Ureter (tissue), 1 donor: ENCODE measurements around the gene LRWD1. TPM values are rescaled to one million over a fixed set of nuclear protein-coding genes. Genes with fewer than 3 reads are reported as not detected.

Experiments
- DNase-seq: peaks from one replicate; pipeline ENCODE4 v3.0.0-alpha.2; 2020; ENCODE audit warnings: low spot score
- total RNA-seq: library from RNA; stranded (reverse); gene quantifications from one replicate; pipeline ENCODE4 v1.2.4, GENCODE V29; 2023
- donor health status: DM: yes; HTN: yes; CAD: no.

Gene LRWD1
- 11.4 TPM for total RNA-seq

DNA sequence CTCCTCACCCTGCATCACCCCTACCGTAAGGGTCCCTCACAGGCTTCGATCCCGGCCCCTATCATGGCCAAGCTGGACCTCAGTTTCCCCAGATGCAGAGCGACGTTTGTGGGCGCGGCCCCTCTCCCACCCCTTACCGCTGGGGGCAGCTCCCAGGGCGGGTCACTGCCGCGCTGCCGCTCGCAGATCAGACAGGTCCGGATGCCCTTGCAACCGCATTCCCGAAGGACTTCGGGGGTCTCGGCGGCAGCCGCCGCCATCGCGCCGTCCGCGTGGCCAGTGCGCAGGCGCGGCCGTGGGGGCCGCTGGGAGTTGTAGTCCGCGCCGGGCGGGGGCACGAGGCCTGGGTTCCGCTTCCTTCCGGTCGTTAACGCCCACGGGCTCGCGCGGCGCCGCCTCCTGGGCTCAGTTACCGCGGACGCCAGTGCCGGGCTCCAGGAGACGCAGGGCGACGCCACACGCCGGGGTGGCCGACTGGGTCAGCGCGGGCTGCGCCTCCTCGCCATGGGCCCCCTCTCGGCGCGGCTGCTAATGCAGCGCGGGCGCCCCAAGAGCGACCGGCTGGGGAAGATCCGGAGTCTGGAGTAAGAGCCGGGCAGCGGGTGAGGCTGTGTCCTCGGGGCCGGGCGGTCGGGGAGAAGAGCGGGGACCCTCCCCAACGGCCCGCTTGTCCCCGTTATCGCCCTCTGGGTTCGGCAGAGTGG, at the start of gene LRWD1, which contains the start of gene ALKBH4:
Gene LRWD1, plus strand, starts transcription at position 408 of the 704 bp plus-strand sequence. Its CDS starts 97 bp downstream, at position 505.
Gene ALKBH4, minus strand, starts transcription at position 287 of the 704 bp plus-strand sequence. Its CDS starts 27 bp downstream, at position 260.
- peak; percentile 94 for DNase-seq

DNA sequence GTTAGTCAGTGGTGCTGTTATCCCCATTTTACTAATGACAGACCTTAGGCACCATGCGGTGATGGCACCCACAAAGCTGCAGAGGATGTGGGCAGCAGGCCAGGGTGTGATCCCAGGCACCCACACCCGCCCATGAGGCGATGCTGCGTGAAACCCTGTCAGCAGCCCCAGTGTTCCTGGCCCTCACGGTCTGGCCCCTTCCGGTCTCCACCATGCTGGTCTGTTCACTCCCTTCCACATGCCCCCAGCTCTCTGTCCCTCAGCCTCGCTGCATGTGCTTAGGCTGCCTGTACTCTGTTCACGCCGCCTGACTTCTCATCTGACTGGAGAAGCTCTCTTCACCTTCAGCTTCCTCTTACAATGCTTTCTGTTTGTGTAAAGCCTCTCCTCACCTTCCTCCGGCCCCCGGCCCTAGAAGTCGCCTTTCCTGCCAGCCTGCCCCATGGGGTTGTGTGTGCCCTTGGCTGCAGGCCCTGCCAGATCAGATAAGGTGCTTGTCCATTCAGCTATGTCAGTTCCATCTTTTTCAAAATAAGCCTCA, 49.0 kb upstream of the LRWD1 start:
- no peak for DNase-seq

DNA sequence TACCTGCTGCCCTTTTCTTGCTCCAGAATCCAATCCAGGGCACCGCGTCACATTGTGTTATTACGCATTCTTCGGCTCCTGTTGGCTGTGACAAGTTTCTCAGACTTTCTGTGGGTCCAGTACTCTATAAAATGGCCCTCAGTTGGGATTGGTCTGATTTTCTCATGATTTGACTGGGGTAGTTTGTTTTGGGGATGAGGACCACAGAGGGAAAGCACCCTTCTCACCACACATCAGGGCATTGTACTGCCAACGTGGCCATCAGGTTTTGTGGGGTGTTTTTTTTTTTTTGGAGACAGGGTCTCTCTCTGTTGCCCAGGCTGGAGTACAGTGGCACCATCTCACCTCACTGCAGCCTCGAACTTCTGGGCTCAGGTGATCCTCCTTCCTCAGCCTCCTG, 48.4 kb upstream of the LRWD1 start:
- DNase-seq = no peak

DNA sequence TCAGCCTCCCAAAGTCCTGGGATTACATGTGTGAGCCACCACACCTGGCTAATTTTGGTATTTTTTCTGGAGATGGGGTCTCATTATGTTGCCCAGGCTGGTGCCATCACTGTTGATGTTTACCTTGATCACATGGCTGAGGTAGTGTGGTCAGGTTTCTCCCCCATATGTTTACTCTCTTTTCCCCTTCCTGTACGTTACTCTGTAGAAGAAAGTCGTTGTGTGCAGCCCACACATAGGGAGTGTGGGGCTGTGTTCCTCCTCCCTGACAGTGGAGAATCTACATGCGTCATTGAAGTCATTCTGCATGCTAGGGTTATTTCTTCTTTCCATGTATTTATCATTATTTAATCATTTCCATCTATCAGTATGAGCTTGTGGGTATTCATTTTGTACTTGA, 47.7 kb upstream of the LRWD1 start:
- no peak for DNase-seq

DNA sequence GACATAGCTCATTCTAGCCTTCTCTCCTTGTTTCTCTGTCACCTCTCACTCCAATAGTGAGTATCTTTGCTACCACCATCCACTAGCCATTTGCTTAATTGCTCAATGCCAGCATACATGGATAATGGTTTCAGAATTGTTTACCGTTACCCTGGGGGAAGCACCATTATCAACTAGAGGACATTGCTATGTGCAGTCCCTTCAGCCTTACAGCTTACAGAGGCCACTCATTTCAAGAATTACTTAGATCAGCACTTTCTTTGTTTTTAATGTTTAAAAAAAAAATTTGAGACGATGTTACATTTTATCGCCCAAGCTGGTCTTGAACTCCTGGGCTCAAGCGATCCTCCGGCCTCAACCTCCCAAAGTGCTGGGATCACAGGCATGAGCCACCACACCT, 46.2 kb upstream of the LRWD1 start:
- DNase-seq = no peak

DNA sequence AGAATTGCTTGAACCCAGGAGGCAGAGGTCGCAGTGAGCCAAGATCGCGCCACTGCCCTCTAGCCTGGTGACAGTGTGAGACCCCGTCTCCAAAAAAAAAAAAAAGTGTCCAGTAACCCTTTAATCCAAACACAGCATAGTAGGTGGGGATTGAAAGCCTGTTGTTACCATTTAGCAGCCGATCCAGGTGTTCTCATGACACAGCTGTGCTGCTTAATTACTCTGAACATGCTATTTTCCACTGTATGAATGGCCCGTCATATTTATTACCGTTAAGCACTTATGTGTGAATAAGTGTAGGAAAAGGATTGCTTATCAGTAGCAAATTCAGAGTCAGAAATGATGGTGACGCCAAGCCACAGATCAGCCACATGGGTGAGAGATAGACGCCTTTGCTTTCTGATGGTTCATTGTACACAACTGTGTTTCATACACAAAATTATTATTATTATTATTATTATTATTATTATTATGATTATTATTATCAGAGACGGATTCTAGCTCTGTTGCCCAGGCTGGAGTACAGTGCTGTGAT, 43.0 kb upstream of the LRWD1 start:
- no peak for DNase-seq

DNA sequence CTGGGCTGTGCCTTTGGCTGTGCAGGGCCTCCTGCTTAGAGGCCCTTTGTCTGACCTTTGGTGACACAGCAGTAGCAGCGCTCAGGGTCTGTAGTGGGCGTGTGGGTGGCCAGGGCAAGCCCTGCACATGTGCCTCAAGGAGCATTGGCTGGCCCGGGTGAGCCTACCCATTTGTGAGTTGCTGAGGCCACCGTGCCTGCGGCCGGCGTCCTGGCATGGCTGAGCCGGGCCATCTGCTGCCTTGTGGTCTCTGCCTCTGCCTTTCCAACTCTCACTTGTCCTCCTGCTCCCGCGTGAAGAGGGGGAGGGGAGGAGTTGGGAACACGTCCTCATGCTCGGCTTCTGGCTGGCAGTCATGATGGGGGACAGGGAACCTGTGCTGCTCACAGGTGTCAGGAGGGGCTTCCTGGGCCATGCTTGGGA, 40.6 kb upstream of the LRWD1 start:
- no peak for DNase-seq

DNA sequence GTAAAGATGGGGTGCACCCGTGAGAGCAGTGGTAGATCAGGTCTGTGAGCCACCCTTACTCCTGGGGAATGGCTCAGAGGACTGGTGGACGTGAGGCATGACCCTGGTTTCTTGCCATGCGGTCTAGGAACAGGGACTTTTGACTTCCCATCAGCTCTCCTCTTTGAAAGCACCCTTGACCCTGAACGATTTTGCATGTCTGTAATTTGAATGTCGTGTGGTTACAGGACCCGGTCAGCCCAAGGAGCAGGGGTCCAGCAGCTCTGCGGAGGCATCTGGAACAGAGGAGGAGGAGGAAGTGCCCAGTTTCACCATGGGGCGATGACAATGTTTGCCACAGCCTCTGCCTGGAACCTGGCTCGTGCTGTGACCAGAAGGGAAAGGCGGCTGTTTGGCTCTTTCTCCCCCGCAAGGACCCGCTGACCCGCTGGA, 40.0 kb upstream of the LRWD1 start:
- no peak for DNase-seq

DNA sequence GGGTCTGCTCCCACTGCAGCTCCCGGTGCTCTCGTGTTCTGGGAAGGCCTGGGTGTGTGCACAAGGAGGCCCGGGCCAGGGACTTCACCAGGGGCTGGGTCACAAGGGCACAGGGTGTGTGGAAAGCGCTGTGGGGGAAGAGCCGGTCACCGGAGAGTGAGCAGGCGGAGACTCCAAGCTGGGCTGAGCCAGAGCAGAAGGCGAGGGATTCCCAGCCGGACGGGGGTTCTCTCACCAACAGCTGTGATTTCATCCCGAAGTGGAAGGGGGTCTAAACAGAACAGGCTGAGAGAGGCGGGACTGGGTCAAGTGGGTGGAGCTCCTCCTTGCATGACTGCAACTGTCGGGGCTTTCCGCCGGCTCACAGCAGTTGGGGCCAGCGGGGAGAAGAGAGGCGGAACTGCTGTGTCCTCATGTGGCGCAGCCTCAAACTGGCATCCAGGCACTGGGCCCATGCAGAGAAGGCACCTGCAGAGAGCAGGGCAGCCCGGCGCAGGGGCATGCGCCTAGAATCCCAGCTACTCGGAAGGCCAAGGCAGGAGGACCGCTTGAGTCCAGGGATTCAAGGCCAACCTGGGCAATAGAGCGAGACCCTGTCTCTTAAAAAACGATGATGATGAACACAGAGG, 39.0 kb upstream of the LRWD1 start:
- DNase-seq = peak; percentile 61

DNA sequence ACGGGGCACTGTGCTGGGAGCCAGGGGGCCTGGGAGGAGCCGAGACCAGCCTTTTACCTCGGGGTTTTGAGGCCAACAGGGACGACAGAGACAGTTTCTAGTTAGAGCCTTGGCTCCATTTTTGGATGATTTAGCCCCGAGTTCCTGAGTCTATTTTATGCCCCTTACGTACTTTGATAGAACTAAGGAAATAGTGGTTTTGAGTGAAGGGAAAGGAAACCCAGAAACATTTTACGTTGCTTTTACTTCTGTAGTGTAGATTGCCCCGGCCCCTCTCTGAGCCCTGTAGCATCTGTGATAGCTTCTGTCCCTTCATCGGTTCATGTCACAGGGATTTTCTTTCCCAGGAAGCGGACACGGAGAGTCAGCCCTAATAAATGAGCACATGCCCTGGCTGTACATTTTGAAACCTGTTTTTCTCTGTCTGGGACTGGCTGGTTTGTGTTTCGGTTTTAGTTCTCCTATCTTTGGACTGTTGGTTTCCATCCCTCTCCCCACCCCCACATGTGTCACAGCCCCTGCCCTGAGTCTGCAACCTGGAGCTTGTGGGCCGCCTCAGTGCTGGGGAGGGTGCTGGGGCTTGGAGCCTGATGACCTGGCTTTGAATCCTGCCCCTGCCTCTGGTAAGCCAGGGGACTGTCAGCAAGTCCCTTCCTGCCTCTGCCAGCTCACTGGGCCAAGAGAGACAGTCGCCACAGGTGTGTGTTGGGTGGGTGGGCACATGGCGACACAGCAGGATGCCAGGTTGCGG, 38.3 kb upstream of the LRWD1 start:
- DNase-seq = no peak

DNA sequence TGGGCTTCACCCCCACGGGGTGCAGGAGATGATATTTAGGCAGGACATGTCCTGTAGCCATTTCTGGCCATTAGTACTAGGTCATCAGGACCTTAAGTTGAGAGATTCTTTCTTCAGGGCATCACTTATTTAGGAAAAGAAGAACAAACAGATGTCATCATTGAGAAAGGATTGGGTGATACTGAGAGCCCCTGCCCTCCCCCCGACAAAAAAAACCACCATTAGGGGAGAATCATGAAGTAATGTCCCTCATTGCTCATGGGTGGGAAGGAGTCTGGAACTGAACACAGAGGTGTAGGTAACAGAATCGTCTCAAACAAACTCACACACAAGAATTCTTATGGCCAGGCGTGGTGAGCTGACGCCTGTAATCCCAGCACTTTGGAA, 37.8 kb upstream of the LRWD1 start:
- no peak for DNase-seq

DNA sequence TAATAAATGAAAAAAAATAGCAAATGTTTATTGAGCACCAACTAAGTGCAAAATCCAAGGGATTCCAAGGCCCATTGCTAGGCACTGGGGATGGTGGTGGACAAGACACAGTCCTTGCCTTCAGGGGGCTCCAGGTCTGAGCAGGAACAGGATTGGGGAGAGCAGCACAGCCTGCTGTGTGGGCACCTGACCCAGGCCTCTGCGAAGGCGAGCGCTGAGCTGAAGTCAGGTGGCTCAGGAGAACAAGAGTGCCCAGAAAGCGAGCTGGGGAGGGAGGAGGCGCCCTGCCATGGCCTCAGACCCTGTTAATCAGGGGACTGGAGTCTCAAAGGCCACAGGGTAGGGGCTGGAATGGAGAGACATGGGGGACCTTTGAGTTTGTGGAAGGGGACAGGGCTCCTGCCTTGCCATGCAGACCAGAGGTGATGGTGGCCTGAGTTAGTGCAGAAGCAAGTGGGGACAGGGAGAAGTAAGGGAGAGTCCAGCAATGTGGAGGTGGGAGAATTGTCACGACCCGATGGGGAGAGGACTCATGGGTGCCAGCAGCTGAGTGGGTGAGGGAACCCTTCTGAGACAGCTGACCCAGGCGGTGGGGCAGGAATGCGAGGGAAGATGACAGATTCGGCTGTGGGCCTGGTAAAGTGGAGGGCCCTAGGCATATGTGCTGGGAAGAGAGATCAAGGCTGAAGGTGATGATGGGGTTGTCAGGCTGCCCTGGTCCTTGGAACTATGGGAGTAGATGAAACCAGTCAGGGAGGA, 35.5 kb upstream of the LRWD1 start:
- no peak for DNase-seq

DNA sequence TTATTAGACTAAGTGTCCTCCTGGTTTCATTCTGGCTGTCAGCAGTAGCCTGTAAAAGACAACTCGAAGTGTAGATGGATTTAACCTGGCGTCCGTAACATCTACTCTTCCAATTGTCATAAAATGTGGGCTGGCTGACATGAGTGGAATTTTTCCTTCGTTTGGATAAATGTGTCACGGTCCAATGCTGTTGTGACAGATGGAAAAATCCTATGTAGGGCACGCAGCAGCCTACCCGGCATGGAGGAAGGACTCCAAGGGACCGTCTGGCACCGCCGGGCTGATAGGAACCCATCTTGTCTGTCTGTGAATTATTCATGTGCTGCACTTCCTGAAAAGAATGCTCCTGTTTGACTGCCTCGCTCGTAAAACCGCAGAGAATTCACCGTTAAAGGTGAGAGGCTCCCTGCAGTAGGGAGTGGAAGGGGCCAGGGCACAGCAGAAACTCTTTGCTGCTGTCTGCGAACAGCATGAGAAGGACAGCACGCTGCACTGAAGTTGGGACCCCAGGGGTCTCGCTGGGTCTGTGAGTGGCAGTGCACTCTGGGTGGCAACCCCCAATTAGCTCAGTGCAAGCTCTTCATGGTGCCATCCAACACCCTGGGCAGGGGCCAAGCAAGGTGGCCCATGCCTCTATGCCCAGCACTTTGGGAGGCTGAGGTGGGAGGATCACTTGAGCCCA, 33.0 kb upstream of the LRWD1 start:
- DNase-seq = no peak

DNA sequence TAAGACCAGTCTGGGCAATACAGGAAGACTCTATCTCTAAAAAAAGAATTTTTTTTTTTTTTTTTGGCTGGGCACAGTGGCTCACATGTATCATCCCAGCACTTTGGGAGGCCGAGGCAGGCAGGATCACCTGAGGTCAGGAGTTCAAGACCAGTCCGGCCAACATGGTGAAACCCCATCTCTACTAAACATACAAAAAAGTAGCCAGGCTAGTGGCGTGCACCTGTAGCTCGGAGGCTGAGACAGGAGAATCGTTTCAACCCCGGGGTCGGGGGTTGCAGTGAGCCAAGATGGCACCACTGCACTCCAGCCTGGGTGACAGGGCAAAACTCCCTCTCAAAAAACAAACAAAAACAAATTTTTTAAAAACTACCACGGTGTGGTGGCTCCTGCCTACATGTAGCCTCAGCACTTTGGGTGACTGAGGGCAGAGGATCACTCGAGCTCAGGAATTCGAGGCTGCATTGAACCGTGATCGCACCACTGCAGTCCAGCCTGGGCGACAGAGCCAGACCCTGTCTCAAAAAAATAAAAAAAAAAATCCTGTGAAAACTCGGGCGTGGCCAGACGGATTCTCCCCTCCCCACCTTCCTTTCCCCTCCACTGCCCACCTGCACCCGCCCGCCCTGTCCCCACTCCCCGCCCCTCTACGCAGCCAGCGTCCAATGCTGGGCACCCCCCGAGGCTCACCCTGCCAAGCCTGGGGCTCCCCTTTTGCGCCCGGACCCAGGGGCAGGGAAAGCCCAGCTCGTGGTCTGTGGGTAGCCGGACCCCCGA, 32.2 kb upstream of the LRWD1 start:
- DNase-seq = no peak

DNA sequence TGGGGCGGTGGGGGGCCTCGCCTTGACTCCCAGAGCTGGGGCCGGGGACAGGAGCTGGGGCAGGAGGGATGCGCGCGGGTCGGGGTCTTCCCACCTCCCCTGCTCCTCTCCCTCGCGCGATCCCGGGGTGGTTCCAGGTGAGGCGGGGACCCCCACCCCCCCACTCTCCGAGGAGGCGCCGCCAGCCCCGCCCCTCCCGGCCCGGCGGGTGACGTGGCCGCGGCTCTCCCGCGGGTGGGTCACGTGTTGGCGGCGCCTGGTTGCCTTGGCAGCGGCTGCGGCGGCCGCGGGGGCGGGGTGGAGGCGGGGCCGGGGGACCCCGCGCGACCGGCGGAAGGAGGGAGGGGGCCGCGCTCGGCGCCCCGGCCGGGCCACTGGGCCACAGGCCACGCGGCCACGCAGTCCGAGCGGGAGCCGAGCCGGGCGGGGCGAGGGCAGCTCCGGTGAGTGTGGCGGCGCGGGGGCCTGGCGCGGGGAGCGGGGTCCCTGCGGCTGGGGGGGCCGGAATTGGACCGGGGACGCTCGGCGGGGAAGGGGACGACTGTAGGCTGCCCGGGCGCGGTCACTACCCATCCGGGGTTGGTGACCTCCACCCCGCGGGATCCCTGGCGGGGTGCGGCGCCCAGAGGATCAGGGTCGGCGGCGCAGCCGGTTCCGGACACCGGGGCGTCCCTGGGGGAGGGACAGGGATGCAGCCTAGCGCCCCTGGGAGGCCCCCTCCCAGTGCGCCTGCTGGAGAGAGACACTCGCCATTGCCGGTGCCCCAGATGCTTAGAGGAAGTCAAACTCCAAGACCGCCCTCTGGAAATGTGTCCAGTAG, 31.4 kb upstream of the LRWD1 start, which contains the start of gene ORAI2:
Gene ORAI2, plus strand, starts transcription at position 357 of the 820 bp plus-strand sequence. CDS start 5,382 bp downstream, outside the sequence.
- DNase-seq = peak; percentile 82

DNA sequence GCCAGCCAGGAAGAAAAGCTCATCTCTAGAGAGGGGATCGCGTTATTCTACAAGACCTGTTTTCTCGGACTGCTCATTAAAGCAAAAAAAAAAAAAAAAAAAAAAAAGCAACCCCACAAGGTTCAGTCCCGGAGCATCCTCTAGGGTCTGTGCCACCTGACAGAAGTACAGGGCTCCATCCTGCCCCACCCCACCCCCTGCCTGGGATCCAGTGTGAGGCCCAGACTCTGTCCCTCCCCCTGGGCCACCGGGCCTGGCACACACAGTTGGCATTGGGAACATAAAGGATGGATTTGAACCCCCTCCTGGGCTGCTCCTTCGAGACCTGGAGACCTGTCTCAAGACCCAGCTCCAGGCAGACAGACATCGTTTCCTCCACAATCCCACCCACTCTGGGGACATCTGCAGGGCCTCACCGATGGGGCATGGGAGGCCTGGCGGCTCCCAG, 30.7 kb upstream of the LRWD1 start:
- DNase-seq = no peak

DNA sequence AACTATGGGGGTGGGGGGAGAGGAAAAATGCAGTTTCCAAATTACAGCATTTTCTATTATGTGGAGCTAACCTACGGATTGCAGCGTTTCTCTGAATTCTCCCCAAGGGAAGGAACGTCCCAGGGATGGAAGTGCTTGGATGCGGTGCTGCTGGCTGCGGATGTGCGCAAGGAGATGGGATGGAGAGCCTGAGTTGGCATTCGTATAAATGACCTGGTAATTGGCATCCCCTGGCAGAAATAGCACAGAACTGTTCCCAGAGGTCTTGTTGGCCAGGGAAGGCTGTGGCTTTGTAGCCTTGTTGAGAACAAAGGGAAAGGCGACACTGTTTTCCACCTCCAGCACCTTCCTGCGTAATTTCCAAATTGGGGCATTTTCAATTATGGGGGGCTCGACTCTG, 28.7 kb upstream of the LRWD1 start:
- no peak for DNase-seq

DNA sequence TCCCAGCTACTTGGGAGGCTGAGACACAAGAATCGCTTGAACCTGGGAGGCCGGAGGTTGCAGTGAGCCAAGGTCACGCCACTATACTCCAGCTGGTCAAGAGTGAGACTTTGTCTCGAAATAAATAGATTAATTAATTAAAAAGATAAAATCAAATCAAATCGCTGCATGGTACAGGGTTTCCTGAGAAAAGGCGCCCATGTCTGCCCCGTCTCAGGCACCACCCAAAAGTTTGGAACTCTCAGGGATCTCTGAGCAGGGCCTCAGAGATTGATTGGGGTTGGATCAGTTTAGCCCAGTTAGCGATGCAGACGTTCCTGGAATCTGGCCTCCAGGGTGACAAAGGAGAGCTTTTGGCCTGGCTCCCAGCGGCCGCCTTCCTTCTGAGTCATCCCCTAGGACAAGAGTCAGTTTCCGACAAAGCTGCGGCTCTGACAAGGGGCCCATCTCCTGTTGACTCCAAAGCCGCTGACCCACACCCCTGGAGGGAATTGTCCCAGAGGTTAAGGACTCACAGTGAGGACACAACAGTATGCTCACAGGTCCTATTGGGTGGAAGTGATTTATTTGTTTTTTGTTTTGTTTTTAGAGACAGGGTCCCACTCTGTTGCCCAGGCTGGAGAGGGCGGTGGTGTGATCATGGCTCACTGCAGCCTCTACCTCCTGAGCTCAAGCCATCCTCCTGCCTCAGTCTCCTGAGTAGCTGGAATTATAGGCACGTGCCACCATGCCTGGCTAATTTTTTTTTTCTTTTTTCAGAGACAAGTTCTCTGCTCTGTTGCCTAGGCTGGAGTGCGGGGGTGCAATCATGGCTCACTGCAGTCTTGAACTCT, 24.6 kb upstream of the LRWD1 start:
- peak; percentile 67 for DNase-seq
